B cell (primary cell): ENCODE measurements around the gene COL11A1.
"Not testable (repeated sequence)": the region's sequence is repeated elsewhere in the genome, so short reads cannot be mapped to it uniquely, and the experiment has no call there.

ENCODE experiments used
- EZH2 ChIP-seq: IDR thresholded peaks from 2 replicates; pipeline ENCODE4 v1.6.1; 2012; ENCODE audit warnings: borderline replicate concordance, low read depth, mild to moderate bottlenecking, moderate library complexity, low read length; ENCODE audit not compliant: insufficient read depth, poor library complexity, severe bottlenecking
- TF ChIP-seq, protein P1 (sequence below): fragments of 200-600 bp; IDR thresholded peaks from one replicate; pipeline ENCODE4 v1.8.0; 2022; ENCODE audit warnings: antibody characterized with exemption, mild to moderate bottlenecking

DNA sequence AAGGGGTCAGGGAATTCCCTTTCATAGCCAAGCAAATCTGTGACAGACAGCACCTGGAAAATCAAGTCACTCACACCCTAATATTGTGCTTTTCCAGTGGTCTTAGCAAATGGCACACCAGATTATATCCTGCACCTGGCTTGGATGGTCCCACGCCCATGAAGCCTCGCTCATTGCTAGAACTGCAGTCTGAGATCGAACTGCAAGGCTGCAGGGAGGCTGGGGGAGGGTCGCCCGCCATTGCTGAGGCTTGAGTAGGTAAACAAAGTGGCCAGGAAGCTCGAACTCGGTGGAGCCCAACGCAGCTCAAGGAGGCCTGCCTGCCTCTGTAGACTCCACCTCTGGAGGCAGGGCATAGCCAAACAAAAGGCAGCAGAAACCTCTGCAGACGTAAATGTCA is 281.6 kb downstream of the COL11A1 start:
- TF ChIP-seq, protein P1, sequence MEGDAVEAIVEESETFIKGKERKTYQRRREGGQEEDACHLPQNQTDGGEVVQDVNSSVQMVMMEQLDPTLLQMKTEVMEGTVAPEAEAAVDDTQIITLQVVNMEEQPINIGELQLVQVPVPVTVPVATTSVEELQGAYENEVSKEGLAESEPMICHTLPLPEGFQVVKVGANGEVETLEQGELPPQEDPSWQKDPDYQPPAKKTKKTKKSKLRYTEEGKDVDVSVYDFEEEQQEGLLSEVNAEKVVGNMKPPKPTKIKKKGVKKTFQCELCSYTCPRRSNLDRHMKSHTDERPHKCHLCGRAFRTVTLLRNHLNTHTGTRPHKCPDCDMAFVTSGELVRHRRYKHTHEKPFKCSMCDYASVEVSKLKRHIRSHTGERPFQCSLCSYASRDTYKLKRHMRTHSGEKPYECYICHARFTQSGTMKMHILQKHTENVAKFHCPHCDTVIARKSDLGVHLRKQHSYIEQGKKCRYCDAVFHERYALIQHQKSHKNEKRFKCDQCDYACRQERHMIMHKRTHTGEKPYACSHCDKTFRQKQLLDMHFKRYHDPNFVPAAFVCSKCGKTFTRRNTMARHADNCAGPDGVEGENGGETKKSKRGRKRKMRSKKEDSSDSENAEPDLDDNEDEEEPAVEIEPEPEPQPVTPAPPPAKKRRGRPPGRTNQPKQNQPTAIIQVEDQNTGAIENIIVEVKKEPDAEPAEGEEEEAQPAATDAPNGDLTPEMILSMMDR, result not testable (repeated sequence)
- not testable (repeated sequence) for TF ChIP-seq EZH2
